ENCODE results near the gene MMS22L.

DNA sequence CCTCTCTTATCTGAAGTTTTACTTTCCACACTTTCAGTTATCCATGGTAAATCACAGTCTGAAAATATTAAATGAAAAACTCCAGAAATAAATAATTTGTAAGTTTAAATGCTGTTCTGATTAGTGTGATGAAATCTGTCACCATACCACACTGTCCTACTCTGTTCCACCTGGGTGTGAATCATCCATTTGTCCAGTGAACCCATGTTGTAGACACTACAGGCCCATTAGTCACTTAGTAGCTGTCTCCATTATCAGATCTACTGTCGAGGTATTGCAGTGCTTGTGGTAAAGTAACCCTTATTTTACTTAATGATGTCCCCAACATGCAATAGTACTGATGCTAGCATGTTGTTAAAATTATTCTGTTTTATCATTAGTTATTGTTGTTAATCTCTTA is 29.2 kb upstream of the MMS22L start:
- TF ChIP-seq, protein P1, sequence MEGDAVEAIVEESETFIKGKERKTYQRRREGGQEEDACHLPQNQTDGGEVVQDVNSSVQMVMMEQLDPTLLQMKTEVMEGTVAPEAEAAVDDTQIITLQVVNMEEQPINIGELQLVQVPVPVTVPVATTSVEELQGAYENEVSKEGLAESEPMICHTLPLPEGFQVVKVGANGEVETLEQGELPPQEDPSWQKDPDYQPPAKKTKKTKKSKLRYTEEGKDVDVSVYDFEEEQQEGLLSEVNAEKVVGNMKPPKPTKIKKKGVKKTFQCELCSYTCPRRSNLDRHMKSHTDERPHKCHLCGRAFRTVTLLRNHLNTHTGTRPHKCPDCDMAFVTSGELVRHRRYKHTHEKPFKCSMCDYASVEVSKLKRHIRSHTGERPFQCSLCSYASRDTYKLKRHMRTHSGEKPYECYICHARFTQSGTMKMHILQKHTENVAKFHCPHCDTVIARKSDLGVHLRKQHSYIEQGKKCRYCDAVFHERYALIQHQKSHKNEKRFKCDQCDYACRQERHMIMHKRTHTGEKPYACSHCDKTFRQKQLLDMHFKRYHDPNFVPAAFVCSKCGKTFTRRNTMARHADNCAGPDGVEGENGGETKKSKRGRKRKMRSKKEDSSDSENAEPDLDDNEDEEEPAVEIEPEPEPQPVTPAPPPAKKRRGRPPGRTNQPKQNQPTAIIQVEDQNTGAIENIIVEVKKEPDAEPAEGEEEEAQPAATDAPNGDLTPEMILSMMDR (IDR thresholded peaks at IDR 0.05): no peak
- TF ChIP-seq POLR2A (IDR thresholded peaks at IDR 0.05): no peak
